Suprapubic skin (tissue), 4 donors: ENCODE measurements around the gene C8G.

Experiments
- EP300 ChIP-seq: sonication (generic); formaldehyde crosslinking; IDR thresholded peaks from one replicate; pipeline ENCODE4 v1.6.1; 2017; ENCODE audit warnings: antibody characterized with exemption
- POLR2A ChIP-seq, 2 donors: fragments of 450-650 bp; IDR thresholded peaks; one replicate each; pipeline ENCODE4 v1.6.1; 2017; ENCODE audit warnings: antibody characterized with exemption in 2 of 2, mild to moderate bottlenecking in 2 of 2, moderate library complexity in 2 of 2
- POLR2AphosphoS5 ChIP-seq, 3 donors: sonication (generic); formaldehyde crosslinking; IDR thresholded peaks; one replicate each; pipeline ENCODE4 v1.6.1; 2017; ENCODE audit warnings: antibody characterized with exemption in 3 of 3
- TF ChIP-seq, protein P1 (sequence below), 2 donors: fragments of 200-600 bp in 1 of 2; fragments of 450-650 bp in 1 of 2; sonication (generic) in 1 of 2; IDR thresholded peaks; one replicate each; pipeline ENCODE4 v1.5.1; 2016 to 2019; ENCODE audit warnings: antibody characterized with exemption in 2 of 2, mild to moderate bottlenecking in 1 of 2, moderate library complexity in 1 of 2

DNA sequence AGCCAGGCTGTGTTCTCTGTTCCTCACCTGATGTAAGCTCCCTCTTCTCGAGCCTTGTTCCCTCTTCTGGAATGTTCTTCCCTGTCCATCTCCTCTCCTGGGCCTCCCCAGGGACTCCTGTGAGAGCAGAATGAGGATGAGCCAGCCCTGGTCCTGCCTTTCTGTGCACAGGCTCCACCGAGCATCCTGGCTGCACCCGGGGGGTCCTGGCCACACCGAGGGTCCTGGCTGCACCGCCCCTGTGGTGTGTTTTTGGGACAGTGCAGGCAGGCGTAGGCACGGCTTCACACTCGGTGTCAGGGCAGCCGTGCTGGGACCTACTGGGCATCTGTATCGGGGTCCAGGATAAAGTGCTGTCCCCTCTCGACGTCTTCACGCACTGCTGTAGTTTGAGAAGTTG is 18.3 kb upstream of the C8G start:
- TF ChIP-seq, protein P1, sequence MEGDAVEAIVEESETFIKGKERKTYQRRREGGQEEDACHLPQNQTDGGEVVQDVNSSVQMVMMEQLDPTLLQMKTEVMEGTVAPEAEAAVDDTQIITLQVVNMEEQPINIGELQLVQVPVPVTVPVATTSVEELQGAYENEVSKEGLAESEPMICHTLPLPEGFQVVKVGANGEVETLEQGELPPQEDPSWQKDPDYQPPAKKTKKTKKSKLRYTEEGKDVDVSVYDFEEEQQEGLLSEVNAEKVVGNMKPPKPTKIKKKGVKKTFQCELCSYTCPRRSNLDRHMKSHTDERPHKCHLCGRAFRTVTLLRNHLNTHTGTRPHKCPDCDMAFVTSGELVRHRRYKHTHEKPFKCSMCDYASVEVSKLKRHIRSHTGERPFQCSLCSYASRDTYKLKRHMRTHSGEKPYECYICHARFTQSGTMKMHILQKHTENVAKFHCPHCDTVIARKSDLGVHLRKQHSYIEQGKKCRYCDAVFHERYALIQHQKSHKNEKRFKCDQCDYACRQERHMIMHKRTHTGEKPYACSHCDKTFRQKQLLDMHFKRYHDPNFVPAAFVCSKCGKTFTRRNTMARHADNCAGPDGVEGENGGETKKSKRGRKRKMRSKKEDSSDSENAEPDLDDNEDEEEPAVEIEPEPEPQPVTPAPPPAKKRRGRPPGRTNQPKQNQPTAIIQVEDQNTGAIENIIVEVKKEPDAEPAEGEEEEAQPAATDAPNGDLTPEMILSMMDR (IDR thresholded peaks at IDR 0.05) = no peak
- TF ChIP-seq POLR2A (IDR thresholded peaks at IDR 0.05) = no peak
- TF ChIP-seq POLR2AphosphoS5 (IDR thresholded peaks at IDR 0.05) = no peak
- no peak for TF ChIP-seq EP300
